ENCODE data around the gene CLEC18C. TPM values are rescaled to one million over a fixed set of nuclear protein-coding genes. Genes with fewer than 3 reads are reported as not detected.
"Not testable (repeated sequence)": the region's sequence is repeated elsewhere in the genome, so short reads cannot be mapped to it uniquely, and the experiment has no call there.

The CLEC18C gene
- total and polyA plus RNA-seq, 2 of the 4 experiments (the other 2 are of a cell fraction) = 0.03 TPM; not detected in 1

GRCh38 chr16:70199170-70199569 is 25.6 kb downstream of the CLEC18C start:
- not testable (repeated sequence) for H2AK5ac ChIP-seq (ENCODE audit: low read depth, low read length); H3K23ac ChIP-seq (ENCODE audit: low read depth, low read length)

GRCh38 chr16:70200063-70200462 is 26.5 kb downstream of the CLEC18C start:
- H2BK120ac ChIP-seq (ENCODE audit: low read depth, low read length); H2BK20ac ChIP-seq (ENCODE audit: low read depth, low read length); H3K9ac ChIP-seq (ENCODE audit: low read depth, low read length); H2AK5ac ChIP-seq (ENCODE audit: low read depth, low read length); in situ Hi-C loops (cut with MboI; ENCODE audit: low sequenced_read_pairs); H4K5ac ChIP-seq (ENCODE audit: low read depth, low read length); POLR2A ChIA-PET (ENCODE audit: unreplicated experiment); H3K4me2 ChIP-seq (ENCODE audit: low read depth, low read length); H4K20me1 ChIP-seq (ENCODE audit: insufficient read depth, low read length); H3K79me1 ChIP-seq (ENCODE audit: low read depth in 1 of 2, low read length in 2 of 2); H3K23ac ChIP-seq (ENCODE audit: low read depth, low read length); H2BK15ac ChIP-seq (ENCODE audit: low read depth, low read length); H2AFZ ChIP-seq (replicated peaks; ENCODE audit: low read length, poor library complexity); H2AK9ac ChIP-seq (replicated peaks; ENCODE audit: low read depth, low read length, poor library complexity); H3K27me3 ChIP-seq (ENCODE audit: control insufficient read depth, insufficient read depth, low read length); ATAC-seq (ENCODE audit: low read depth); BruUV-seq (replicated peaks); H3K9me3 ChIP-seq (ENCODE audit: control insufficient read depth, insufficient read depth, low read length); H3K27ac ChIP-seq (ENCODE audit: insufficient read depth, low read length); H4K8ac ChIP-seq (ENCODE audit: low read depth in 2 of 2, low read length in 2 of 2); H3K56ac ChIP-seq (ENCODE audit: extremely low read depth, insufficient read depth, low read length); H3K18ac ChIP-seq (ENCODE audit: low read depth, low read length); intact Hi-C loops (cut with micrococcal nuclease); H4K91ac ChIP-seq (ENCODE audit: insufficient read depth, low read depth, low read length); H2BK5ac ChIP-seq (ENCODE audit: low read depth, low read length, poor library complexity, severe bottlenecking); H3K4me1 ChIP-seq (ENCODE audit: control insufficient read depth, insufficient read depth, low read length); DNase-seq; CTCF ChIA-PET; H3K4me3 ChIP-seq (ENCODE audit: insufficient read depth, low read depth, low read length); H3K9me1 ChIP-seq (ENCODE audit: insufficient read depth, low read length); H3K14ac ChIP-seq (replicated peaks; ENCODE audit: low read depth, low read length); H3K4ac ChIP-seq (ENCODE audit: low read depth, low read length); dilution Hi-C loops (cut with HindIII; ENCODE audit: low sequenced_read_pairs, unreplicated experiment); H3K36me3 ChIP-seq (ENCODE audit: control insufficient read depth, insufficient read depth, low read length): not testable (repeated sequence)
- no CpG with 5 or more reads among the region's 8 CpGs for WGBS, 2 experiments (ENCODE audit: extremely low coverage in 2 of 2, insufficient read length in 1 of 2)

More at GRCh38 chr16:70199170-70199569, 25.6 kb downstream of the CLEC18C start:
- H2BK5ac ChIP-seq (ENCODE audit: low read depth, low read length, poor library complexity, severe bottlenecking); H2AK9ac ChIP-seq (replicated peaks; ENCODE audit: low read depth, low read length, poor library complexity); H3K4me3 ChIP-seq (ENCODE audit: insufficient read depth, low read depth, low read length); BruUV-seq (replicated peaks); POLR2A ChIA-PET (ENCODE audit: unreplicated experiment); CTCF ChIA-PET; H4K8ac ChIP-seq (ENCODE audit: low read depth in 2 of 2, low read length in 2 of 2); H4K91ac ChIP-seq (ENCODE audit: insufficient read depth, low read depth, low read length); H3K4me2 ChIP-seq (ENCODE audit: low read depth, low read length); H3K9me3 ChIP-seq (ENCODE audit: control insufficient read depth, insufficient read depth, low read length); H3K4me1 ChIP-seq (ENCODE audit: control insufficient read depth, insufficient read depth, low read length); DNase-seq; H3K56ac ChIP-seq (ENCODE audit: extremely low read depth, insufficient read depth, low read length); H3K79me1 ChIP-seq (ENCODE audit: low read depth in 1 of 2, low read length in 2 of 2); H3K27ac ChIP-seq (ENCODE audit: insufficient read depth, low read length); H2BK15ac ChIP-seq (ENCODE audit: low read depth, low read length); H3K27me3 ChIP-seq (ENCODE audit: control insufficient read depth, insufficient read depth, low read length); H2AFZ ChIP-seq (replicated peaks; ENCODE audit: low read length, poor library complexity); H3K4ac ChIP-seq (ENCODE audit: low read depth, low read length); H3K36me3 ChIP-seq (ENCODE audit: control insufficient read depth, insufficient read depth, low read length); H2BK120ac ChIP-seq (ENCODE audit: low read depth, low read length); ATAC-seq (ENCODE audit: low read depth); H4K20me1 ChIP-seq (ENCODE audit: insufficient read depth, low read length); H3K14ac ChIP-seq (replicated peaks; ENCODE audit: low read depth, low read length); in situ Hi-C loops (cut with MboI; ENCODE audit: low sequenced_read_pairs); H4K5ac ChIP-seq (ENCODE audit: low read depth, low read length); H2BK20ac ChIP-seq (ENCODE audit: low read depth, low read length); intact Hi-C loops (cut with micrococcal nuclease); H3K9ac ChIP-seq (ENCODE audit: low read depth, low read length); H3K18ac ChIP-seq (ENCODE audit: low read depth, low read length); dilution Hi-C loops (cut with HindIII; ENCODE audit: low sequenced_read_pairs, unreplicated experiment); H3K9me1 ChIP-seq (ENCODE audit: insufficient read depth, low read length): not testable (repeated sequence)
- WGBS, 2 experiments (ENCODE audit: extremely low coverage in 2 of 2, insufficient read length in 1 of 2) = no CpG with 5 or more reads among the region's 9 CpGs

All from IMR-90 (cell line).